ENCODE data around the gene ELK3. TPM values are rescaled to one million over a fixed set of nuclear protein-coding genes. Genes with fewer than 3 reads are reported as not detected.
A peak's percentile ranks its signal among the peaks of the same experiment; 100 is the strongest.

Gene ELK3
- total RNA-seq, 4 donors from 2014 or later: 19.8 to 55.4 (median 31.8) TPM

GRCh38 chr12:96249196-96250118 lies 55.3 kb downstream of the ELK3 start:
- peak overlapping the region in 2 of 3 donors; percentile 6 to 45 for H3K27ac ChIP-seq
- no peak for DNase-seq
- no peaks in the 10 kb centered on the region for H3K9me3 ChIP-seq
- H3K36me3 ChIP-seq: peaks cover 10 to 19% of the 10 kb centered on the region in 2 donors
- no peak overlapping the region for H3K4me3 ChIP-seq (replicated peaks in 1 of 3)
- no peaks in the 10 kb centered on the region for H3K27me3 ChIP-seq
- intact Hi-C loops (cut with DNase I): no loop called here
- H3K4me1 ChIP-seq: peaks cover 0 to 6% of the 10 kb centered on the region in 2 donors
- 82 to 85% methylated on average over 16 of the region's 16 CpGs for WGBS, 2 donors
- TF ChIP-seq POLR2A (IDR thresholded peaks at IDR 0.05) (no peak), CTCF (IDR thresholded peaks at IDR 0.05) (no peak)

- Histone ChIP-seq H3K4me1 (peaks cover 0 to 6% of the 10 kb centered on the region in 2 donors), H3K27ac (peak overlapping the region in 2 of 3 donors; percentile 6 to 45), H3K4me3 (replicated peaks in 1 of 3) (no peak overlapping the region), H3K36me3 (peaks cover 10 to 19% of the 10 kb centered on the region in 2 donors), H3K27me3 (no peaks in the 10 kb centered on the region), H3K9me3 (no peaks in the 10 kb centered on the region)
- 85 to 93% methylated on average over 7 of the region's 7 CpGs for WGBS, 2 donors
- intact Hi-C loops (cut with DNase I): no loop called here
- DNase-seq: no peak
- TF ChIP-seq CTCF (IDR thresholded peaks at IDR 0.05) (no peak), POLR2A (IDR thresholded peaks at IDR 0.05) (no peak)
These were observed 56.0 kb downstream of the ELK3 start for GRCh38 chr12:96250119-96250685.

GRCh38 chr12:96255077-96255476 lies 60.9 kb downstream of the ELK3 start:
- Histone ChIP-seq H3K27ac (peak overlapping the region in 2 of 3 donors; percentile 39 to 83), H3K9me3 (no peaks in the 10 kb centered on the region), H3K36me3 (peaks cover 0 to 4% of the 10 kb centered on the region in 2 donors), H3K4me1 (peaks cover 7 to 12% of the 10 kb centered on the region in 2 donors), H3K27me3 (no peaks in the 10 kb centered on the region), H3K4me3 (replicated peaks in 1 of 3) (no peak overlapping the region)
- TF ChIP-seq POLR2A (IDR thresholded peaks at IDR 0.05) (no peak), CTCF (IDR thresholded peaks at IDR 0.05) (no peak)
- WGBS, 2 donors: 58 to 65% methylated on average over 8 of the region's 8 CpGs
- intact Hi-C loops (cut with DNase I): no loop called here
- DNase-seq: peak; percentile 34 to 41

GRCh38 chr12:96256672-96257361 lies 62.6 kb downstream of the ELK3 start:
- Histone ChIP-seq H3K27ac (peak overlapping the region in 1 of 3 donors; percentile 19), H3K4me3 (replicated peaks in 1 of 3) (no peak overlapping the region), H3K27me3 (no peaks in the 10 kb centered on the region), H3K36me3 (peaks cover 0 to 2% of the 10 kb centered on the region in 2 donors), H3K4me1 (peaks cover 7 to 12% of the 10 kb centered on the region in 2 donors), H3K9me3 (no peaks in the 10 kb centered on the region)
- DNase-seq: no peak
- TF ChIP-seq CTCF (IDR thresholded peaks at IDR 0.05) (no peak), POLR2A (IDR thresholded peaks at IDR 0.05) (no peak)
- 78 to 80% methylated on average over 7 of the region's 7 CpGs for WGBS, 2 donors
- intact Hi-C loops (cut with DNase I): no loop called here

Data from thyroid gland (tissue), 4 donors.